ENCODE data around the gene TBC1D4.

DNA sequence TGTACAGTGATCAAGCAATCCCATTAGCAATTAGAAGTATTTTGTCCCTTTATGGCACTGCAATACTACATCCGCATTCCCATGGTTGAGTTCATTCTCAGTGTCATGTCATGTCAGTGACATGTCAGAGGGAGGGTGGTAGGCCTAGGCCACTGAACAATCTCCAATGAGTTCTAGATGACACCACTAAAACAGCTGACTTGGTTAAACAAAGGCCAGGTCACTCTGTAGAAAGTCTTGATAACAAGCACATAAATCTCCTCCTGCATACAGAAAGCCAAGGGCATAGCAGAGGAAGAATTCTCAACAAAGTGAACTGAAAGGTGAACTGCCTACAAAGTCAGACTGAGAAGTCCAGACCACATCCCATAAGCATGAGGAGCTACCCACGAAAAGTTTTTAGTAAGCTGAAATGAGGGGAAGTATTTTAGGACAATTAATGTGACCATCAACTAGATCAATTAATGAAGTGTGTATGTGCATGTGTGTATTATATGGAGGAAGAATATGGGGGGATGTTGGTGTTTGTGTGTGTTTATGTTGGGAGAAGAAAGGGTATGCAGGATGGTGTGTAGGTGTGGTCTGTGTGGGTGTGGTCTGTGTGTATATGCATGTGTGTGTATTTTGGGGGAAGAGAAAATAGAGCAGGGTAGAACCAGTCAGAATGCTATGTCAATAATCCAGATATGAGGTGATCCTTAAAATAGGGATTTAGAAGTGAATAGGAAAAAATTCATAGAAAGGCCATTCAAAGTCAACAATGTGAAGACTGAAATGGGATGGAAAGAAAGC lies 67.7 kb downstream of the TBC1D4 start:
- TF ChIP-seq, protein P1, sequence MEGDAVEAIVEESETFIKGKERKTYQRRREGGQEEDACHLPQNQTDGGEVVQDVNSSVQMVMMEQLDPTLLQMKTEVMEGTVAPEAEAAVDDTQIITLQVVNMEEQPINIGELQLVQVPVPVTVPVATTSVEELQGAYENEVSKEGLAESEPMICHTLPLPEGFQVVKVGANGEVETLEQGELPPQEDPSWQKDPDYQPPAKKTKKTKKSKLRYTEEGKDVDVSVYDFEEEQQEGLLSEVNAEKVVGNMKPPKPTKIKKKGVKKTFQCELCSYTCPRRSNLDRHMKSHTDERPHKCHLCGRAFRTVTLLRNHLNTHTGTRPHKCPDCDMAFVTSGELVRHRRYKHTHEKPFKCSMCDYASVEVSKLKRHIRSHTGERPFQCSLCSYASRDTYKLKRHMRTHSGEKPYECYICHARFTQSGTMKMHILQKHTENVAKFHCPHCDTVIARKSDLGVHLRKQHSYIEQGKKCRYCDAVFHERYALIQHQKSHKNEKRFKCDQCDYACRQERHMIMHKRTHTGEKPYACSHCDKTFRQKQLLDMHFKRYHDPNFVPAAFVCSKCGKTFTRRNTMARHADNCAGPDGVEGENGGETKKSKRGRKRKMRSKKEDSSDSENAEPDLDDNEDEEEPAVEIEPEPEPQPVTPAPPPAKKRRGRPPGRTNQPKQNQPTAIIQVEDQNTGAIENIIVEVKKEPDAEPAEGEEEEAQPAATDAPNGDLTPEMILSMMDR (IDR thresholded peaks at IDR 0.05): no peak
- TF ChIP-seq EP300 (IDR thresholded peaks at IDR 0.05): no peak
